Measurements from ENCODE around the gene MOB3A. TPM values are rescaled to one million over a fixed set of nuclear protein-coding genes. Genes with fewer than 3 reads are reported as not detected.

The MOB3A gene
- total RNA-seq, 5 donors from 2014 or later (not counting 1 experiment from before 2014, with no cell fraction given) = 98.6 to 162 (median 142) TPM

DNA sequence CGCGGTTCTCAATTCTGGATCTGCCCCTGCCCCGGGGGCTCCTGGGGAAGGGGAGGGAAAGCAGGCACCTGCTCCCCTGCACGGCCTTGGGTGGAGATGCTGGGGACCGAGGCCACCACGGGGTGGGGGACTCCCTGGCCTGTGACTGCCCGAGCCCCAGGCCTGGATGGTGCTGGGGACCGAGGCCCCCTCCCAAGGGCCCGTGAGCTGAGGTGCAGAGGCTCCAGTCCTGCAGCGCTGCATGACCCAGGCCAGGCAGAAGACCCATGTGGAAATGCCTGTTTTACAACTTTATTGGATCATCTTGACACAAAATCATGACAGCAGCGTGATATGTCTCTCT is 4.6 kb upstream of the MOB3A start:
- Mint-ChIP-seq H3K27ac (no peak overlapping the region), H3K4me1 (peaks cover 0 to 9% (median 5%) of the 10 kb centered on the region in 3 donors), H3K36me3 (peaks cover 32% of the 10 kb centered on the region), H3K9me3 (peaks cover 0 to 6% (median 2%) of the 10 kb centered on the region in 3 donors), H3K4me3 (no peak overlapping the region), H3K27me3 (no peaks in the 10 kb centered on the region)
- no peak for DNase-seq
- Histone ChIP-seq H3K4me1 (ENCODE audit: control insufficient read depth in 1 of 2, extremely low read depth in 1 of 2, insufficient read depth in 2 of 2, low read length in 2 of 2) (peaks cover 2 to 21% of the 10 kb centered on the region in 2 experiments), H3K27ac (ENCODE audit: low read length) (no peak overlapping the region), H3K9me3 (no peaks in the 10 kb centered on the region), H3K27me3 (replicated peaks in 1 of 2; ENCODE audit: control insufficient read depth in 2 of 2, extremely low read depth in 1 of 2, insufficient read depth in 2 of 2, low read length in 1 of 2) (no peaks in the 10 kb centered on the region), H3K36me3 (ENCODE audit: control insufficient read depth in 2 of 2, extremely low read depth in 1 of 2, insufficient read depth in 1 of 2, low read length in 1 of 2) (peaks cover 19 to 35% of the 10 kb centered on the region in 2 donors), H3K4me3 (ENCODE audit: control insufficient read depth in 1 of 2, extremely low read depth in 1 of 2, low read length in 1 of 2) (no peak overlapping the region)
- no peak for ATAC-seq (replicated peaks in 1 of 4)
- CTCF ChIA-PET = no interaction called here
- WGBS (ENCODE audit: insufficient coverage) = 97% methylated on average over 9 of the region's 11 CpGs
- POLR2A ChIA-PET = no interaction called here

DNA sequence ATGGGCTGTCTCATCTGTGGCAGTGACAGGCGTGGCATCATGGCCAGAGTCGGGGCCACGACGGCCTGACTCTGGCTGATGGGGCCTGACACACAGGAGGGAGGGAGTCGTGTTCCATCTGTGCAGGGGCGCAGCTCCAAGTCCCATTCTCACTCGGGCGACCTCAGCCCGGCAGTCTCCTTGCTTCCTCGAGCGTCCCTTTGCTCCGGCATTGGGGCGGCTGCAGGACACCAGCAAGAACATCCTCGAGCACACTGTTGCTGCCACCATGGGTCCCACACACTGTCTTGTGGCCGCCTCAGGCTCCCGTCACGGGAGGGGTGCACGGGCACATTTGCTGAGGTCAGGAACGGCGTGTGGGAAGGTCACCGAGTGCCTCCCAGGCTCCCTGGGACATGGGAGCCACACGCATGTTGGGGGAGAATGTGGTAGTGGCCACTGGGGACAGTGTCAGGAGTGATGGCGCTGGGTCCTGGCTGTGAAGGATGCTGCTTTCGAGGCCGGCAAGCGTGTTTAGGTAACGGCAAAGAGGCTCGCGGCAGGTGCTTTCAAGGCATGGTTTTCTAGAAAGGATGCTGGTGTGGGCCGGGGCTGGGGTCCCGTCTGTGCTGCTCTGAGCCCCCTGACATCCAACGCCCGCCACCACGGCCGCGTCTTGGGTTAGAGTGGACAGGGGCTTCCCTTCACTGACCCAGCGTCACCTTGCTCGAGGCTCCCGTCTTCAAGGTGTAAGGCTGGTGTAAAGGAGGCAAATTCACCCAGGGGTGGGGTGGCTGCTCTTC is 4.0 kb upstream of the MOB3A start:
- no peaks in the 10 kb centered on the region for H3K9me3 ChIP-seq
- H3K4me3 ChIP-seq (ENCODE audit: control insufficient read depth in 1 of 2, extremely low read depth in 1 of 2, low read length in 1 of 2) = no peak overlapping the region
- no peaks in the 10 kb centered on the region for H3K27me3 ChIP-seq (replicated peaks in 1 of 2; ENCODE audit: control insufficient read depth in 2 of 2, extremely low read depth in 1 of 2, insufficient read depth in 2 of 2, low read length in 1 of 2)
- Mint-ChIP-seq H3K4me3 (no peak overlapping the region), H3K27me3 (no peaks in the 10 kb centered on the region), H3K9me3 (peaks cover 0 to under 1% (median under 1%) of the 10 kb centered on the region in 3 donors), H3K36me3 (peaks cover 26% of the 10 kb centered on the region), H3K4me1 (peaks cover 3 to 9% (median 8%) of the 10 kb centered on the region in 3 donors), H3K27ac (no peak overlapping the region)
- CTCF ChIA-PET = no interaction called here
- no peak for ATAC-seq (replicated peaks in 1 of 4)
- peaks cover 4 to 25% of the 10 kb centered on the region in 2 experiments for H3K4me1 ChIP-seq (ENCODE audit: control insufficient read depth in 1 of 2, extremely low read depth in 1 of 2, insufficient read depth in 2 of 2, low read length in 2 of 2)
- H3K36me3 ChIP-seq (ENCODE audit: control insufficient read depth in 2 of 2, extremely low read depth in 1 of 2, insufficient read depth in 1 of 2, low read length in 1 of 2) = peaks cover 17 to 29% of the 10 kb centered on the region in 2 donors
- WGBS (ENCODE audit: insufficient coverage) = 96% methylated on average over 30 of the region's 39 CpGs
- POLR2A ChIA-PET = no interaction called here
- DNase-seq = no peak
- no peak overlapping the region for H3K27ac ChIP-seq (ENCODE audit: low read length)

DNA sequence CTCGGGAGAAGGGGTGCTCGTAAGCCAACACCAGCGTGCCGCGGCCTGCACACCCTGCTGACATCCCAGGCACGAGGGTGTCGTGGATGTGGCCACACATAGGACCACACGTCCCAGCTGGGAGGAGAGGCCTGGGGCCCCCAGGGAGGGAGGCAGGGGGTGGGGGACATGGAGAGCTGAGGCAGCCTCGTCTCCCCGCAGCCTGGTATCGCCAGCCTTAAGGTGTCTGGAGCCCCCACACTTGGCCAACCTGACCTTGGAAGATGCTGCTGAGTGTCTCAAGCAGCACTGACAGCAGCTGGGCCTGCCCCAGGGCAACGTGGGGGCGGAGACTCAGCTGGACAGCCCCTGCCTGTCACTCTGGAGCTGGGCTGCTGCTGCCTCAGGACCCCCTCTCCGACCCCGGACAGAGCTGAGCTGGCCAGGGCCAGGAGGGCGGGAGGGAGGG is 3.0 kb upstream of the MOB3A start:
- Histone ChIP-seq H3K9me3 (no peaks in the 10 kb centered on the region), H3K4me3 (ENCODE audit: control insufficient read depth in 1 of 2, extremely low read depth in 1 of 2, low read length in 1 of 2) (no peak overlapping the region), H3K36me3 (ENCODE audit: control insufficient read depth in 2 of 2, extremely low read depth in 1 of 2, insufficient read depth in 1 of 2, low read length in 1 of 2) (peaks cover 14 to 27% of the 10 kb centered on the region in 2 donors), H3K4me1 (ENCODE audit: control insufficient read depth in 1 of 2, extremely low read depth in 1 of 2, insufficient read depth in 2 of 2, low read length in 2 of 2) (peaks cover 6 to 35% of the 10 kb centered on the region in 2 experiments), H3K27ac (ENCODE audit: low read length) (no peak overlapping the region), H3K27me3 (replicated peaks in 1 of 2; ENCODE audit: control insufficient read depth in 2 of 2, extremely low read depth in 1 of 2, insufficient read depth in 2 of 2, low read length in 1 of 2) (no peaks in the 10 kb centered on the region)
- H3K27ac Mint-ChIP-seq = no peak overlapping the region
- H3K4me3 Mint-ChIP-seq = no peak overlapping the region
- ChIA-PET CTCF (no interaction called here), POLR2A (no interaction called here)
- H3K27me3 Mint-ChIP-seq = no peaks in the 10 kb centered on the region
- no peaks in the 10 kb centered on the region for H3K9me3 Mint-ChIP-seq
- ATAC-seq (replicated peaks in 1 of 4) (no peak), DNase-seq (no peak)
- peaks cover 18% of the 10 kb centered on the region for H3K36me3 Mint-ChIP-seq
- peaks cover 14 to 16% (median 15%) of the 10 kb centered on the region in 3 donors for H3K4me1 Mint-ChIP-seq
- 90% methylated on average over 13 of the region's 16 CpGs for WGBS (ENCODE audit: insufficient coverage)

GRCh38 chr19:2097886-2098327 is 1.8 kb upstream of the MOB3A start:
- DNase-seq = no peak
- ATAC-seq (replicated peaks in 1 of 4) = no peak
- H3K9me3 Mint-ChIP-seq = no peaks in the 10 kb centered on the region
- no peak overlapping the region for H3K27ac ChIP-seq (ENCODE audit: low read length)
- H3K4me1 ChIP-seq (ENCODE audit: control insufficient read depth in 1 of 2, extremely low read depth in 1 of 2, insufficient read depth in 2 of 2, low read length in 2 of 2) = peaks cover 10 to 47% of the 10 kb centered on the region in 2 experiments
- H3K36me3 Mint-ChIP-seq = peaks cover 13% of the 10 kb centered on the region
- ChIA-PET POLR2A (no interaction called here), CTCF (interaction anchor here in 1 of 2 donors (0.6 kb wide), 1 partner anchor 12 kb away, joined by 4 read pairs; no protein-coding TSS in a partner anchor)
- H3K9me3 ChIP-seq = no peaks in the 10 kb centered on the region
- no peak overlapping the region for H3K4me3 ChIP-seq (ENCODE audit: control insufficient read depth in 1 of 2, extremely low read depth in 1 of 2, low read length in 1 of 2)
- no peaks in the 10 kb centered on the region for H3K27me3 Mint-ChIP-seq
- WGBS (ENCODE audit: insufficient coverage) = 92% methylated on average over 19 of the region's 23 CpGs
- H3K27me3 ChIP-seq (replicated peaks in 1 of 2; ENCODE audit: control insufficient read depth in 2 of 2, extremely low read depth in 1 of 2, insufficient read depth in 2 of 2, low read length in 1 of 2) = no peaks in the 10 kb centered on the region
- H3K4me1 Mint-ChIP-seq = peaks cover 23 to 26% (median 23%) of the 10 kb centered on the region in 3 donors
- peaks cover 22 to 23% of the 10 kb centered on the region in 2 donors for H3K36me3 ChIP-seq (ENCODE audit: control insufficient read depth in 2 of 2, extremely low read depth in 1 of 2, insufficient read depth in 1 of 2, low read length in 1 of 2)
- no peak overlapping the region for H3K27ac Mint-ChIP-seq
- peak overlapping the region; percentile 71 to 99 (median 86) for H3K4me3 Mint-ChIP-seq

DNA sequence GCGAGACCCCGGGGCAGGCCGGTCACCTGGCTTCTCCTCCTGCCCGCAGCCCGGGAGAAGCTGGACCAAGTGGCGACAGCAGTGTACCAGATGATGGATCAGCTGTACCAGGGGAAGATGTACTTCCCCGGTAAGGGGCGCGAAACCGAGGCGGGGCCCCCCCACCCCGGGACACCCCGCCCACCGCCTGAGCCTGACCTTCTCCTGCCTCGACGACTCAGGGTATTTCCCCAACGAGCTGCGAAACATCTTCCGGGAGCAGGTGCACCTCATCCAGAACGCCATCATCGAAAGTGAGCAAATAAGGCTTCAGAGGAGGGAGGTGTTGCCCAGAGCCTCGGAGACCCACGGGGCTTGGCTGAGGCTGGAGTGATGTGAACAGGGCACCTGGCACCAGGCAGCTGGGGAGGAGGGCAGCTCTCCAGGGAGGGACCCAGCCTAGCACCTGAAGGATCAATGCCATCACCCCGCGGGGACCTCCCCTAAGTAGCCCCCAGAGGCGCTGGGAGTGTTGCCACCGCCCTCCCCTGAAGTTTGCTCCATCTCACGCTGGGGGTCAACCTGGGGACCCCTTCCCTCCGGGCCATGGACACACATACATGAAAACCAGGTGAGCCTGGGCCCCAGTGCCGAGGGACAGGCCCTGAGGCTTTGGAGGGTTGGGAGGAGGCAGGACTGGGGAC is 1.2 kb upstream of the MOB3A start:
- WGBS (ENCODE audit: insufficient coverage) = 3% methylated on average over 11 of the region's 30 CpGs
- CTCF ChIA-PET = interaction anchor here in 1 of 2 donors (0.6 to 0.7 kb wide), 2 partner anchors 12 to 45 kb away, joined by 4 to 6 read pairs; no protein-coding TSS in a partner anchor
- Mint-ChIP-seq H3K9me3 (no peaks in the 10 kb centered on the region), H3K4me1 (peaks cover 23 to 28% (median 26%) of the 10 kb centered on the region in 3 donors), H3K36me3 (peaks cover 13% of the 10 kb centered on the region), H3K4me3 (peak overlapping the region; percentile 81 to 99 (median 86)), H3K27me3 (no peaks in the 10 kb centered on the region), H3K27ac (peak overlapping the region; percentile 49 to 81)
- Histone ChIP-seq H3K9me3 (no peaks in the 10 kb centered on the region), H3K27me3 (replicated peaks in 1 of 2; ENCODE audit: control insufficient read depth in 2 of 2, extremely low read depth in 1 of 2, insufficient read depth in 2 of 2, low read length in 1 of 2) (no peaks in the 10 kb centered on the region), H3K36me3 (ENCODE audit: control insufficient read depth in 2 of 2, extremely low read depth in 1 of 2, insufficient read depth in 1 of 2, low read length in 1 of 2) (peaks cover 22 to 28% of the 10 kb centered on the region in 2 donors), H3K4me3 (ENCODE audit: control insufficient read depth in 1 of 2, extremely low read depth in 1 of 2, low read length in 1 of 2) (peak overlapping the region; percentile 61 to 66), H3K27ac (ENCODE audit: low read length) (peak overlapping the region; percentile 67), H3K4me1 (ENCODE audit: control insufficient read depth in 1 of 2, extremely low read depth in 1 of 2, insufficient read depth in 2 of 2, low read length in 2 of 2) (peaks cover 10 to 52% of the 10 kb centered on the region in 2 experiments)
- peak in 1 of 4 experiments; percentile 8 for ATAC-seq (replicated peaks in 1 of 4)
- DNase-seq = peak in 30 of 35 experiments; percentile 33 to 80 (median 48)
- POLR2A ChIA-PET = interaction anchor here in 1 of 2 donors (0.6 kb wide), 1 partner anchor 27 kb away, joined by 3 read pairs; no protein-coding TSS in a partner anchor

Data from T-cell (primary cell).